ENCODE data around the gene MARCHF10.

MARCHF10 gene

DNA sequence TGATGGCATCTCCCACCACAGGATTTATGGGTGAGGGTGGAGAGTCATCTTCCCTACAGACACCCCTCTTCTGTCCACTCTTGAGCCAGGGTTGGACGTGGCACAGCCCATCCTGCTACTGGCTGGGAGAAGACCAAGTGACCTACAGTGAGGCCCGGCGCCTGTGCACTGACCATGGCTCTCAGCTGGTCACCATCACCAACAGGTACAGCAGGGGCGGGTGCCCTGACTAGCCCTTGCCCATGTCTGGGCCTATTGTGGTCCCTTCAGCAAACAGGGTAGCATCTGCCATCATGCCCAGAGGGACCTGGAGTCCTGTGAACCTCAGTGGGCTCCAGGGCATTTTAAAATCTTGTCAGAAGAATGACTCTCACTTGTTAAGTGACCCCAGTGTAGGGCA, 132.4 kb downstream of the MARCHF10 start:
- no peak for DNase-seq

DNA sequence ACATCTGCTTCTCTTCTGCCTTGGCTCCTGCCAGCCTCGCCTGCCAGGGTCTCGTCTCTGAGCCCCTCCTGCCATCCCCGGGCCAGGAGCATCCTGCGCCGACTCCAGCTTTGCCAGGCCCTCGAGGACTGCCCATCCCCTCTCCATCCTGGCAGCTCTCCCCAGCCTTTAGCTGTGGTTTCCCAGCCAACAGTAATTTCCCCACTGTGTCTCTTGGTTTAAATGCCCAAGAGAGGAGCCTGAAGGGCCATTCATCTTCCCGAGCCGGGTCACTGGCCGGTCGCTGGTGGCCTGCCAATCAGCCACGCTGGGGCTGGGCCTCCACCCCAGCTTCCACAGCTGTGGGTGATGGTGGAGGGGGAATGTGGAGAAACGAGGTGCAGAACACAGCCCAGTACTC, 132.9 kb downstream of the MARCHF10 start:
- DNase-seq: no peak

DNA sequence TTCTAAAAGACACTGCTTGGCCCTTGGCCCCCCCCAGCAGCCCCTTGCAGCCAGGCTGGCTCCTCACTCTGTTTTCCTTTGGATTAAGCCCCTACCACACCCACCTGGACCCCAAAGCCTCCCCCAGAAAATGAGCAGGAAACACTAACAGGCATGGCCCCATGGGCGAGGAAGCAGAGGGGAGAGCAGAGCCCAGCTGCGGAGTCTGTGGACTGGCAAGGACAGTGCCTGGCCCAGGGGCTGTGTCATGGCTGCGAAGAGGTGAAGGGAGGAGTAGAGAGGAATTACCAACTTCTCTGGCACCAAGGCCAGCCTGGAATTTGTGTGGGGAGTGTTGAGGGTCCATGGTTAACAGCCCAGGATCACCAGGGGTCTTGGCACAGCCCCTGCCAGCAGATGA, 133.3 kb downstream of the MARCHF10 start:
- DNase-seq: no peak

DNA sequence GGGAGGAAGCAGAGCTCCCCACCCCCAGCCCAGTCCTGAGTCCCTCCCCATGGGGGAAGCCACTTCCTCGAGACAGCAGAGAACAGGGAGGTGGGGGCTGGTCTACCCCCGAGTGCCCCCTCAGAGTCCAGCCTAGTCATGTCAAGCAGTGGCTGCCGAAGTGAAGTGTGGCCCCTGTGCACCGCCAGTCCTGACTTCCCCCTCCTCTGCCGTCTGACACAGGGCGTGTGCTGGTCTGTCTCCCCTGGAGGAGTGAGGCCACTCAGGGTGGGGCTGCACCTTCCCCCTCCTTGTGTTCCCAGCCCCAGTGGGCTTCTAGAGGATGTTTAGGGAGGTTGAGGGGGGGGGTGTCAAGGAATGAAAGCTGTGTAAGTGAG, 133.8 kb downstream of the MARCHF10 start:
- no peak for DNase-seq

DNA sequence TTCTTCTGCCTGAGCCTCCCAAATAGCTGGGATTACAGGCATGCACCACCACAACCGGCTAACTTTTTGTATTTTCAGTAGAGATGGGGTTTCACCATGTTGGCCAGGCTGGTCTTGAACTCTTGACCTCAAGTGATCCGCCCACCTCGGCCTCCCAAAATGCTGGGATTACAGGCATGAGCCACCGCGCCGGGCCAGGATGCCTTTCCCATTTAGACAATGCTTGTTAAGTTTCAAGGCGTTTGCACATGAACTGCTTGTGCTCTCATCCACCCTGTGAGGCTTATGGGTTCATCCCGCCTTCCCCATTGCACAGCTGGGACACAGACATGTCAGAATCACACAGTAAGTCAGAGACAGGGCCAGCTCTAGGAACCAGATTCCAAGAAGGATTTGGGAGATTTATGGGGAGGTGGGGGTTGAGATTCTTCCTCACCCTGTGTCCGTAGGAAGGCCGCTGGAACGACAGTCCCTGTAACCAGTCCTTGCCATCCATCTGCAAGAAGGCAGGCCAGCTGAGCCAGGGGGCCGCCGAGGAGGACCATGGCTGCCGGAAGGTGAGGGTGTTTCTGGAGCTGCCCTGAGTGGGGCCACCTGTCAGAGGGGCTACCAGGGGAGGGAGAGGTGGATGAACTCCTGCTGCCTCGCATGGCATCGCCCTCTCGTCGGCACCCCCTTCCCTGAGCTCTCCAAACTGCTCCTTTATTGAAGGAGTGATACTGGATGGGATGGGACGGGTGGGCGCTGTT, 134.3 kb downstream of the MARCHF10 start:
- peak; percentile 43 for DNase-seq

GRCh38 chr17:62672957-62673356, 135.2 kb downstream of the MARCHF10 start:
- DNase-seq: no peak

GRCh38 chr17:62671553-62671952, 136.6 kb downstream of the MARCHF10 start:
- DNase-seq: no peak

DNA sequence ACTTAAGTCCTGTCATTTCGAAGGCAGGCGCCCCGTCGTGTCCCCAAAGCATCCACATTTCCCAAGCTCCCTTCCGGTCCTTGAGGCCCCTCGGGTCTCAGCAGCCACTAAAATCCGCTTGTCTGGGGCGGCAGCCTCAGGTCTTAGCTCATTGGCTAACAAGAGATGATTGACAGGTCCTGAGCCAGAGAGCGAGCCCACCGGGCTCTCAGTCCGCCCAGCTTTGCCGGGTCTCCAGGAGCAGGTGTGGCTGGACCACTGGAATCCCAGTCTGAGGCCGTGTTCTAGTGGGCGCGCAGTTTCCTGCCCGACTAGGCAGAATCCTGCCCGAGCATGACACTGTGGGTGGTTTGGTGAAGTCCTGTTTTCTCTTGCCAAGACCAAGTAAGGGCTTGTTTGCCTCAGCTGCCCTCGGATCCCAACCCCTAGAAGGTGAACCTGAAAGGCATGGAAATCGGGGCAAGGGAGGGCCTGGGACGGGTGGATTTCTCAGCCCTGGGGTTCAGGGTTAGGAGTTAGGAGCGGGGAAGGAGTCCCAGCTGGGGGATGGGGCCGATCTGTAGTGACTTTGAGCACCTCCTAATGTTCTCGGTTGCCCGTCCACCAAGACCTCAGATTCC, 137.8 kb downstream of the MARCHF10 start:
- DNase-seq: peak; percentile 85

DNA sequence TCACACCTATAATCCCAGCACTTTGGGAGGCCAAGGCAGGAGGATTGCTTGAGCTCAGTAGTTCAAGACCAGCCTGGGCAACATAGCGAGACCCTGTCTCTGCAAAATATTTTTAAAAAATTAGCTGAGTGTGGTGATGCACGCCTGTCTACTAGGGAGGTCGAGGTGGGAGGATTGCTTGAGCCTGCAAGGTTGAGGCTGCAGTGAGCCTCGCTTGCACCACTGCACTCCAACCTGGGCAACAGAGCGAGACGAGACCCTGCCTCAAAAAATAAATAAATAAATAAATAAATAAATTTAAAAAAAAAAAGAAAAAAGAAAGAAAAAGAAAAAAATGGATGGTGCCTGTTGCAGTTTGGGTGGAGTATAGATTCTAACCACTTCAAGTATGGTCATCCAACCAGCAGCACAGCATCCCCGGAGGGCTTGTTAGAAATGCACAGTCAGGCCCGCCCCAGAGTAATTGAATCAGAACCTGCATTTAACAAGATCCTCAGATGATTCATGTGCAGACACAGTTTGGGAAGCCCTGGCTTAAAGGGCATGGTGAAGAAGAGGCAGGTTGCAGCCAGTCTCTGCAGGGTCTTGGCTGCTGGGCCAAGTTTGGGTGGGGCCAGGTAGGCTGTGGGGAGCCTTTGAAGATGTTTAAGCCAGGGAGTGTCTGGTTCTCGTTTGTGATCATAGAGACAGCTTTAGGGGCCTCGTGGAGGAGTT, 139.9 kb downstream of the MARCHF10 start:
- peak; percentile 29 for DNase-seq

DNA sequence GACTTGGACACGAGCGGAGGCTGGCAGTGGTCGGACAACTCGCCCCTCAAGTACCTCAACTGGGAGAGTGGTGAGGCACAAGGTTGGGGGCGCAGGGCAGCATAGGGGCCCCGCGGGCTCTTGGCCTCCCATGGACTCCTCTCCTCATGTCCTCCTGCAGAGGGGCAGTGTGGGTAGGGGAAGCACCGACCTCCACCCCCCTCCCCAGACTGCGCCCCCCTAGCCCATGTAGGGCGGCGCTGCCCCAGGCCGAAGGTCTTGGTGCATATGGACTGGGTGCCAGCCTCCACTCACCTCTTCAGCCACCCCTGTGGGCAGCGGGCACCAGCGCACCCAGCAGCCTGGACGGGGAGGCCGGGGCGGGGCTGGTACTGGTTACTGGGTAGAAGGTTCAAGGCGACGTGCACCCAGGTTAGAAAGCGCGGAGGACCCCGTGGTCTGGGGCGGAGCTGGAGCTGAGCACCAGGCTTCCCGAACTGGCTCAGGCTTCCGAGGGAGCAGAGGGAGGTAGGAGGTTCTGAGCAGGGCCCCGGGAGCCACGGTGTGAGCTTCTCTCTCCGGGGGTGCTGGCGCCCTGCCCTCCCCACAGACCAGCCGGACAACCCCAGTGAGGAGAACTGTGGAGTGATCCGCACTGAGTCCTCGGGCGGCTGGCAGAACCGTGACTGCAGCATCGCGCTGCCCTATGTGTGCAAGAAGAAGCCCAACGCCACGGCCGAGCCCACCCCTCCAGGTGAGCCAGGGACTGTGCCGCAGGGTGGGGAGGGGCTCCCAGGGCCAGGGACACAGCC, 141.1 kb downstream of the MARCHF10 start:
- DNase-seq: no peak

GRCh38 chr17:62666061-62666800, 141.9 kb downstream of the MARCHF10 start:
- no peak for DNase-seq

GRCh38 chr17:62665599-62665998, 142.5 kb downstream of the MARCHF10 start:
- no peak for DNase-seq

DNA sequence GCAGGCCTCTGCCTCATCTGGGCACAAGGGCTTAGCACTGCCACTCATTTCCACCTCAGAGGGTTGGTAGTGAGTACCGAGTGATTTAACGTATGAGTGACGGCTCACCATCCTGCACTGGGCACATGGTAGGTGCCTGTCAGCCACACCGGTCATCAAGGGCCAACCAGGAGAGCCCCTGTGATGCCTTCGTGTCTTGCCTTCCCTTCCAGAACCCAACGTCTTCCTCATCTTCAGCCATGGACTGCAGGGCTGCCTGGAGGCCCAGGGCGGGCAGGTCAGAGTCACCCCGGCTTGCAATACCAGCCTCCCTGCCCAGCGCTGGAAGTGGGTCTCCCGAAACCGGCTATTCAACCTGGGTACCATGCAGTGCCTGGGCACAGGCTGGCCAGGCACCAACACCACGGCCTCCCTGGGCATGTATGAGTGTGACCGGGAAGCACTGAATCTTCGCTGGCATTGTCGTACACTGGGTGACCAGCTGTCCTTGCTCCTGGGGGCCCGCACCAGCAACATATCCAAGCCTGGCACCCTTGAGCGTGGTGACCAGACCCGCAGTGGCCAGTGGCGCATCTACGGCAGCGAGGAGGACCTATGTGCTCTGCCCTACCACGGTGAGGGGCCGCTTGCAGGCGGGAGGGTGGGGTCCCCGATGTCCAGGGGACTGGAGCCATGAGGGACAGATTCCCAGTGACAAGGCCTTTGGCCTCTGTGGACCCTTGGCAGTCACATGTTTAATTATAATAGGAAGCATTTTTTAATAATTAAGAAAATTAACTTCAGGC, 143.6 kb downstream of the MARCHF10 start:
- no peak for DNase-seq

- DNase-seq: no peak
Observed at GRCh38 chr17:62663304-62663703, 144.8 kb downstream of the MARCHF10 start.

DNA sequence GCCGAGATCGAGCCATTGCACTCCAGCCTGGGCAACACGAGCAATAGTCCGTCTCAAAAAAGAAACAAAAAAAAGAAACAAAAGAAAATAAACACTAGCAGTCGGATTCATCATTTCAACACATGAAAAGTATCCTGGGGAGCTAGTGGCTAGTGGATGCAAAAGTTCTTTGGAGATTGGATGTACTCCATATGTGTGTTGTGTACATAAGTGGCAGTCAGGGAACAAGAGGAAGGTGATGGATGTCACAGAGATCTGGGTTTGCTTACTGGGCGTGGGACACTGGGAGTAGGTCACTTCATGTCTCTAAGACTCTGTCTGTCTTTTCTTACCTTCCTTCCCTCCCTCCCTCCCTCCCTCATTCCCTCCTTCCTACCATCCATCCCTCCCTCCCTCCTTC, 145.3 kb downstream of the MARCHF10 start:
- no peak for DNase-seq

DNA sequence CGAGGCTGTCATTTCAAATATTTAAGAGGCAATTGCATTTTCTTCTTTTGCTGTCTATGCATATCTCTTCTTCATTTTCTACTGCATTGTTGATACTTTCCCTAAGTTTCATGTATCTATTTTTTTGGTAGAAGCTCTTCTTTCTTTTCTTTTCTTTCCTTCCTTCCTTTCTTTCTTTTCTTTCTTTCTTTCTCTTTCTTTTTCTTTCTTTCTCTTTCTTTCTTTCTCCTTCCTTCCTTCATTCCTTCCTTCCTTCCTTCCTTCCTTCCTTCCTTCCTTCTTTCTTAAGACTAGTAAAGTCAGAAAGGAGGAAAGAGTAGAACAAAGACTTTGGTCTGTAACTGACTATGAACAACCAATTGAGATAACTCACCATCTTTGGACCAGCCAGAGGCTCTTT, 146.8 kb downstream of the MARCHF10 start:
- no peak for DNase-seq

DNA sequence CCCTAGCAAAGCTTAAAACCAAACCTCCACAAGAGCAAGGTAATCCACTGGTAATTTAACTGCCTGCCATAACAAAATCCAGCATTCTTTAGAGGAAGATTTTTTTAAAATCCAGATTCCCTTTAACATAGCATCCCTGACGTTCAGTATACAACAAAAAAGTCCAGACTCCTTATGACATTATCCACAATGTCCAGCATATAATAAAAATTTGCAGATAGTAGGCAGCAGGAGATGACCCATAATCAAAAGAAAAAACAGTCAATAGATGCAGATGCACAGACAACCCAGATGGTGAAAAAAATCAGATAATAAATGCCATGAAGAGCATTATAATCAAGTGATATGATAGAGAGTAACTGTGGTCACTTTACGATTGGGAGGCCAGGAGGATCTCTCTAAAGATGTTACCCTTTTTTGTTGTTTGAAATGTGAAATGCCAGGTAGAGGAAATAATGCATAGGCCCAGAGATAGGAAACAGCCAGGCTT, 147.4 kb downstream of the MARCHF10 start:
- DNase-seq: no peak

DNA sequence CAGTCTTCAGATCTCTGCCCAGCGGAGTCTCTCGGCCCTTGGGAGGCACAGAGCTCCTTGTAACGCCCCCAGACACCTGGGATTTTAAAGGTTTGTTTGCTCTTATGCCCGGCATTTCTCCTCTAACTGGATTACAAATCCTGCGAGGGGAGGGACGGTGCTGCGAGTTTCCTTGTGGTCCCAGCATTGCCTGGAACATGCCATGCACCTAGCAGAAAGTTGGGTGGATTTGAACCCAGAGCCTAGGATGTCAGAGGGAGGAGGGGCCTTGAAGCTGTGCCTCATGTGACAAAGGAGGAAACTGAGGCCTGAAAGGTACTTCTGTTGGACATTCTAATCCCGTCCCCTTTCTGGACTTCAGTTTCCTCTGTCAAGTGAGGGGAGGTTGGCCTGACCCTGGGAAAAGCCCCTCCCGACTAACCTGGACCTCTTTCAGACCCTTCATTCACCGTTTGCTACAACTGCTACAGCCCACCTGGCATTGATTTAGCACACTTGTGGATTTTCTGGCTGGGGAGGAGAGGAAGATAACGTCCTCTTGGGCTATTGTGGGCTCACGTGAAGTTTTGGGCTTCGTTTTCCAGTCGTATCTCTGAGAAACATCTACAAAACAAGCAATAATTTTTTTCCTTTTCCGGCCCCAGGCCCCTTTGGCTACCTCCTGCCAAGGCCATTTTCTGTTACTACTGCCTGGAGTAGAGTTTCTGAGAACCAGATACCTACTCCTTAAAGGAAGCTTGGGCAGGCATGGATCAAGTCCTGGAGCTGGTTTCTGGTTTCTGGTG, 149.8 kb downstream of the MARCHF10 start:
- peak; percentile 85 for DNase-seq

DNA sequence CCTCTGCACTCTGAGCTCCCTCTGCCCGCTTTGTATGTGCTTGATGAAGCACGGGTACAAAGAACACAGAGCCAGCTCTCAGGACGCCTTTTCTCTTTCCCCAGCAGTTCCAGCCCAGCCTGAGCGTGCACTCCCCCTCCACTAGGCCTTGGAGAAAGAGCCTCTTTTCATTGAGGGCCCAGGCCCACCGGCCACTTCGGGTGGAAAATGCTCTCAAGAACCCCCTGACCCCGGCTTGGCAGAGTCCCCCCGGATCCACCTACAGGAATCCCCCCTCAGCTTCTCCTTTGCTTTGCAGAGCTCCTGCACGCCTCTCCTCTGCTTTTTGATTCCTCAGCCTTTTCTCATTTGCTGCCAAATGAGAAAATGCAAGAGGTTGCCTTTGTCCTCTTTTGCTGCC, 150.4 kb downstream of the MARCHF10 start:
- no peak for DNase-seq

- DNase-seq: no peak
Observed at GRCh38 chr17:62657145-62657665, 150.9 kb downstream of the MARCHF10 start.

- DNase-seq: peak; percentile 53
Observed at GRCh38 chr17:62656446-62656845, 151.7 kb downstream of the MARCHF10 start.
